HepG2 (cell line): ENCODE data around the gene PLXNC1. TPM values are rescaled to one million over a fixed set of nuclear protein-coding genes. Genes with fewer than 3 reads are reported as not detected.
A peak's percentile ranks its signal among the peaks of the same experiment; 100 is the strongest.

Experiments used
- FOXC1 ChIP-seq: sonication (generic); formaldehyde crosslinking; IDR thresholded peaks from 2 replicates; pipeline ENCODE4 v1.8.0; 2022; ENCODE audit warnings: mild to moderate bottlenecking, missing genetic modification reagents, borderline replicate concordance
- KDM3A ChIP-seq: IDR thresholded peaks from 2 replicates; pipeline ENCODE4 v1.6.1; 2018; ENCODE audit warnings: low read depth, missing compliant biosample characterization
- SOX6 ChIP-seq, 2 experiments: fragments of 450-650 bp in 1 of 2; sonication (generic) in 1 of 2; formaldehyde crosslinking in 1 of 2; IDR thresholded peaks; 2 replicates each; pipeline versions ENCODE4 v1.4.0 to v1.6.1; 2017 to 2020; ENCODE audit warnings: antibody characterized with exemption in 1 of 2, mild to moderate bottlenecking in 1 of 2, missing genetic modification reagents in 1 of 2
- polyA plus RNA-seq, 8 experiments: library from polyadenylated mRNA; depleted of rRNA in 3 of 8; stranded (reverse) in 7 of 8; unstranded in 1 of 8; fragments of >200 nt; fragmentation: Illumina TruSeq in 4 of 8; extraction: Trizol in 4 of 8; gene quantifications; 2 replicates each; pipeline versions ENCODE4 v1.2.1 to v1.2.3, GENCODE V29; 2011 to 2016; ENCODE audit warnings: low read depth in 4 of 8, missing spikeins in 1 of 8, mixed read lengths in 1 of 8; ENCODE audit not compliant: insufficient read depth in 1 of 8
- total RNA-seq, 5 experiments: library from RNA; depleted of rRNA; stranded (reverse); fragments of >200 nt; fragmentation: Illumina TruSeq; extraction: Trizol; gene quantifications; 2 replicates each; pipeline ENCODE4 v1.2.3, GENCODE V29; 2016; ENCODE audit warnings: low read depth in 1 of 5
- TF ChIP-seq, protein P1 (sequence below): sonication (generic); formaldehyde crosslinking; IDR thresholded peaks from 2 replicates; pipeline ENCODE4 v1.4.0; 2020; ENCODE audit warnings: missing genetic modification reagents, borderline replicate concordance
- TF ChIP-seq, protein P2 (sequence below): sonication (generic); formaldehyde crosslinking; IDR thresholded peaks from 2 replicates; pipeline ENCODE4 v1.5.0; 2020; ENCODE audit warnings: mild to moderate bottlenecking, missing genetic modification reagents
- TF ChIP-seq, protein P3 (sequence below): sonication (generic); formaldehyde crosslinking; IDR thresholded peaks from 2 replicates; pipeline ENCODE4 v1.4.0; 2020; ENCODE audit warnings: mild to moderate bottlenecking, missing genetic modification reagents
- TF ChIP-seq, protein P4 (sequence below): sonication (generic); formaldehyde crosslinking; IDR thresholded peaks from 2 replicates; pipeline ENCODE4 v1.4.0; 2020; ENCODE audit warnings: missing genetic modification reagents
- TF ChIP-seq, protein P5 (sequence below): sonication (generic); formaldehyde crosslinking; IDR thresholded peaks from 2 replicates; pipeline ENCODE4 v1.4.0; 2020; ENCODE audit warnings: missing genetic modification reagents, mild to moderate bottlenecking, borderline replicate concordance

The PLXNC1 gene
- total and polyA plus RNA-seq, 2 of the 13 experiments (the other 11 are each of a cell fraction or from before 2014, with no cell fraction given), result 6.6 to 11.2 TPM

DNA sequence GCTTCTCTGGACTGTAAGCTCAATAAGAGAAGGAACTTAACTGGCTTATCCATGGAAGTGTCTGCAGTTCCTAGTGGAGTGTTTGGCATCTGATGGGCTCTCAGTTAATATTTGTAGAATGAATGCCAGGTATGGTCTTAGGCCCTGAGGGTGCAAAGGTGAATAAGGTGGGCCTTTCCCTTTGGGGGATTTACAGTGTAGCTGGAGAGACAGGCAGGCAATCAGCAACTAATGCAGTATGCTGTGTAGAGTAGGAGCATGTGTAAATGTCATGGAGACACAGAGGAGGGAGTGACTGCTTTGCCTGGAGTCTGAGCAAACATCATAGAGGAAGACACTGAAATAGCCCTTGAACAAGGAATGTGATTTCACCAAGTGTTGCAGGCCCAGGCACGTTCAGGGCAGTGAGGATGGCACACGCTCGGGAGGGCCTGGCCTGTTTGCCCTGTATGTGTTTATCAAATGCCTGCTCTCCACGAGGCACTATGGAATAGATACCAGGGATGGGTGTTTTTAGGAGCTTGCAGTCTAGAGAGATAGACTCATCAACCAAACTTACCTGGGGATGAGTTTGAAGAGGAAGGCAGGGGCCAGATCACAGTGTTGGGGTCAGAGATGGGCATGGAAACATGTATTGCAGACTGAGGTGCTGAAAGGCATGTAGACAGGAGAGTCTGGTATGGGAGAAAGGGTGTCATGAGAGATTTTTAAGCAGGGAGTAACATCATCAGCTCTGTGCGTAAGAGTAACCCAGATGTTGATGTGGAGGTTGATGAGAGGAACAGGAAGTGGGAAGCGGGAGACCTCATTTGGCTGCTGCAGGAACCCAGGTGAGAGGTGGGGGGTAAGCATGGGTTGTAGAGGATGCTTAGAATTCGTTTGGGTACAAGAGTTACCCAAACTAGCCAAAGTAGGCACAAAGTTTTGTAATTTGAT is 54.1 kb downstream of the PLXNC1 start (continued):
- TF ChIP-seq, protein P1, sequence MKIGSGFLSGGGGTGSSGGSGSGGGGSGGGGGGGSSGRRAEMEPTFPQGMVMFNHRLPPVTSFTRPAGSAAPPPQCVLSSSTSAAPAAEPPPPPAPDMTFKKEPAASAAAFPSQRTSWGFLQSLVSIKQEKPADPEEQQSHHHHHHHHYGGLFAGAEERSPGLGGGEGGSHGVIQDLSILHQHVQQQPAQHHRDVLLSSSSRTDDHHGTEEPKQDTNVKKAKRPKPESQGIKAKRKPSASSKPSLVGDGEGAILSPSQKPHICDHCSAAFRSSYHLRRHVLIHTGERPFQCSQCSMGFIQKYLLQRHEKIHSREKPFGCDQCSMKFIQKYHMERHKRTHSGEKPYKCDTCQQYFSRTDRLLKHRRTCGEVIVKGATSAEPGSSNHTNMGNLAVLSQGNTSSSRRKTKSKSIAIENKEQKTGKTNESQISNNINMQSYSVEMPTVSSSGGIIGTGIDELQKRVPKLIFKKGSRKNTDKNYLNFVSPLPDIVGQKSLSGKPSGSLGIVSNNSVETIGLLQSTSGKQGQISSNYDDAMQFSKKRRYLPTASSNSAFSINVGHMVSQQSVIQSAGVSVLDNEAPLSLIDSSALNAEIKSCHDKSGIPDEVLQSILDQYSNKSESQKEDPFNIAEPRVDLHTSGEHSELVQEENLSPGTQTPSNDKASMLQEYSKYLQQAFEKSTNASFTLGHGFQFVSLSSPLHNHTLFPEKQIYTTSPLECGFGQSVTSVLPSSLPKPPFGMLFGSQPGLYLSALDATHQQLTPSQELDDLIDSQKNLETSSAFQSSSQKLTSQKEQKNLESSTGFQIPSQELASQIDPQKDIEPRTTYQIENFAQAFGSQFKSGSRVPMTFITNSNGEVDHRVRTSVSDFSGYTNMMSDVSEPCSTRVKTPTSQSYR, result no peak
- TF ChIP-seq SOX6 (IDR thresholded peaks at IDR 0.05), result no peak
- TF ChIP-seq SOX6 (CRISPR knock-in tag; IDR thresholded peaks at IDR 0.05), result no peak
- TF ChIP-seq, protein P2, sequence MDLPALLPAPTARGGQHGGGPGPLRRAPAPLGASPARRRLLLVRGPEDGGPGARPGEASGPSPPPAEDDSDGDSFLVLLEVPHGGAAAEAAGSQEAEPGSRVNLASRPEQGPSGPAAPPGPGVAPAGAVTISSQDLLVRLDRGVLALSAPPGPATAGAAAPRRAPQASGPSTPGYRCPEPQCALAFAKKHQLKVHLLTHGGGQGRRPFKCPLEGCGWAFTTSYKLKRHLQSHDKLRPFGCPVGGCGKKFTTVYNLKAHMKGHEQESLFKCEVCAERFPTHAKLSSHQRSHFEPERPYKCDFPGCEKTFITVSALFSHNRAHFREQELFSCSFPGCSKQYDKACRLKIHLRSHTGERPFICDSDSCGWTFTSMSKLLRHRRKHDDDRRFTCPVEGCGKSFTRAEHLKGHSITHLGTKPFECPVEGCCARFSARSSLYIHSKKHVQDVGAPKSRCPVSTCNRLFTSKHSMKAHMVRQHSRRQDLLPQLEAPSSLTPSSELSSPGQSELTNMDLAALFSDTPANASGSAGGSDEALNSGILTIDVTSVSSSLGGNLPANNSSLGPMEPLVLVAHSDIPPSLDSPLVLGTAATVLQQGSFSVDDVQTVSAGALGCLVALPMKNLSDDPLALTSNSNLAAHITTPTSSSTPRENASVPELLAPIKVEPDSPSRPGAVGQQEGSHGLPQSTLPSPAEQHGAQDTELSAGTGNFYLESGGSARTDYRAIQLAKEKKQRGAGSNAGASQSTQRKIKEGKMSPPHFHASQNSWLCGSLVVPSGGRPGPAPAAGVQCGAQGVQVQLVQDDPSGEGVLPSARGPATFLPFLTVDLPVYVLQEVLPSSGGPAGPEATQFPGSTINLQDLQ, result no peak
- TF ChIP-seq FOXC1, result 0 out of 2 replicates have a peak, but pooled peaks have one; percentile 49
- TF ChIP-seq, protein P3, sequence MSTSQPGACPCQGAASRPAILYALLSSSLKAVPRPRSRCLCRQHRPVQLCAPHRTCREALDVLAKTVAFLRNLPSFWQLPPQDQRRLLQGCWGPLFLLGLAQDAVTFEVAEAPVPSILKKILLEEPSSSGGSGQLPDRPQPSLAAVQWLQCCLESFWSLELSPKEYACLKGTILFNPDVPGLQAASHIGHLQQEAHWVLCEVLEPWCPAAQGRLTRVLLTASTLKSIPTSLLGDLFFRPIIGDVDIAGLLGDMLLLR (CRISPR knock-in tag), result no peak
- TF ChIP-seq, protein P4, sequence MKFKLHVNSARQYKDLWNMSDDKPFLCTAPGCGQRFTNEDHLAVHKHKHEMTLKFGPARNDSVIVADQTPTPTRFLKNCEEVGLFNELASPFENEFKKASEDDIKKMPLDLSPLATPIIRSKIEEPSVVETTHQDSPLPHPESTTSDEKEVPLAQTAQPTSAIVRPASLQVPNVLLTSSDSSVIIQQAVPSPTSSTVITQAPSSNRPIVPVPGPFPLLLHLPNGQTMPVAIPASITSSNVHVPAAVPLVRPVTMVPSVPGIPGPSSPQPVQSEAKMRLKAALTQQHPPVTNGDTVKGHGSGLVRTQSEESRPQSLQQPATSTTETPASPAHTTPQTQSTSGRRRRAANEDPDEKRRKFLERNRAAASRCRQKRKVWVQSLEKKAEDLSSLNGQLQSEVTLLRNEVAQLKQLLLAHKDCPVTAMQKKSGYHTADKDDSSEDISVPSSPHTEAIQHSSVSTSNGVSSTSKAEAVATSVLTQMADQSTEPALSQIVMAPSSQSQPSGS, result 0 out of 2 replicates have a peak, but pooled peaks have one; percentile 21
- TF ChIP-seq KDM3A, result no peak
- TF ChIP-seq, protein P5, sequence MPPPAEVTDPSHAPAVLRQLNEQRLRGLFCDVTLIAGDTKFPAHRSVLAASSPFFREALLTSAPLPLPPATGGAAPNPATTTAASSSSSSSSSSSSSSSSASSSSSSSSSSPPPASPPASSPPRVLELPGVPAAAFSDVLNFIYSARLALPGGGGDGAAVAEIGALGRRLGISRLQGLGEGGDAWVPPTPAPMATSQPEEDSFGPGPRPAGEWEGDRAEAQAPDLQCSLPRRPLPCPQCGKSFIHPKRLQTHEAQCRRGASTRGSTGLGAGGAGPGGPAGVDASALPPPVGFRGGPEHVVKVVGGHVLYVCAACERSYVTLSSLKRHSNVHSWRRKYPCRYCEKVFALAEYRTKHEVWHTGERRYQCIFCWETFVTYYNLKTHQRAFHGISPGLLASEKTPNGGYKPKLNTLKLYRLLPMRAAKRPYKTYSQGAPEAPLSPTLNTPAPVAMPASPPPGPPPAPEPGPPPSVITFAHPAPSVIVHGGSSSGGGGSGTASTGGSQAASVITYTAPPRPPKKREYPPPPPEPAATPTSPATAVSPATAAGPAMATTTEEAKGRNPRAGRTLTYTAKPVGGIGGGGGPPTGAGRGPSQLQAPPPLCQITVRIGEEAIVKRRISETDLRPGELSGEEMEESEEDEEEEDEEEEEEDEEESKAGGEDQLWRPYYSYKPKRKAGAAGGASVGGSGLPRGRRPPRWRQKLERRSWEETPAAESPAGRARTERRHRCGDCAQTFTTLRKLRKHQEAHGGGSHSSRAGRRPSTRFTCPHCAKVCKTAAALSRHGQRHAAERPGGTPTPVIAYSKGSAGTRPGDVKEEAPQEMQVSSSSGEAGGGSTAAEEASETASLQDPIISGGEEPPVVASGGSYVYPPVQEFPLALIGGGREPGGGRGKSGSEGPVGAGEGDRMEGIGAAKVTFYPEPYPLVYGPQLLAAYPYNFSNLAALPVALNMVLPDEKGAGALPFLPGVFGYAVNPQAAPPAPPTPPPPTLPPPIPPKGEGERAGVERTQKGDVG, result no peak
- TF ChIP-seq, all 625 proteins: peak for 21
